Measurements from ENCODE around the gene AOPEP. TPM values are rescaled to one million over a fixed set of nuclear protein-coding genes. Genes with fewer than 3 reads are reported as not detected.

AOPEP gene
- total and polyA plus RNA-seq, 9 of the 15 experiments (the other 6 are each of a cell fraction or from before 2014, with no cell fraction given) = 4.5 to 19.3 (median 13.5) TPM

DNA sequence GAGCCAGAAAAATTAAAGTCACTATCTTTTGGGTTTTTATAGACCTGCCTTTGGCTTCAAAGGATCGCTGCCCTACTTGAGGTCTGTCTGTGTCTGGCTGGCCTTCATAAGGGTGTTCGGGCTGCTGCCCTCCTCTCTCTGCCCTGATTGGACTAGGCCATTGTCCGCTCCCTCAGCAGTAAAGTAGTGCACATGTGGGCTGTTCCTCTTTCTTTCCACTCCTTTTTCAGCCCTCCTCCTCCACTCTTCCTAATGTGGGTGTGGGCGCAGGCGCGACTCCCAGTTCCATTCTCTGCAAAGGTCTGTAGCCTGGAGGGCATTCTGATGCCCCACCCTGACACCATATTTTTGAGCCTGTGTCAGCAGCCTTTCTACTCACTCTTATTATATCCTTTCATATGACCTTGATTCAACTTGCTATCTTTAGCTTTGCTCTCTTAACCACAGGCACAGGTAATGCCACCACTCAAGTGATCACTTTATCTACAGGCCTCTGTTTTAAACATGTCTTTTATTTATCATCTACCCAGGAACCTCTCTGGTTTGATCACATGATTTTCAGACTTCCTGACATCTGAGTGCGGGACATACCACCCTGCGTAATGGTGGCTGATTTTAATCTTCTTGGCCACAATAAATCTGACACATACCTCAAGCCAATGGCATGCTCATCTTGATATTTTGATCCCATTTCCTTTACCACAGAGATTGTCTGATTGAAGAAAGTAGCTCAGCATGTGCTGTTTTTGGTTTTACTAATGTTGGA, 144.5 kb downstream of the AOPEP start:
- peak; percentile 37; the same call in 1 of the 3 replicates for ATAC-seq
- Histone ChIP-seq H3K27ac (ENCODE audit: extremely low read depth, low read depth, low read length) (no peak overlapping the region), H3K79me2 (ENCODE audit: control insufficient read depth, insufficient read depth, low read length) (no peaks in the 10 kb centered on the region), H3K4me2 (ENCODE audit: insufficient read depth, low read length) (no peak overlapping the region), H4K20me1 (replicated peaks; ENCODE audit: control insufficient read depth, insufficient read depth, low read length) (no peaks in the 10 kb centered on the region), H3K4me3 (no peak overlapping the region), H3K27me3 (ENCODE audit: control insufficient read depth in 2 of 2, insufficient read depth in 2 of 2, low read length in 2 of 2) (no peaks in the 10 kb centered on the region), H3K9me3 (replicated peaks; ENCODE audit: control insufficient read depth, insufficient read depth, low read depth, low read length) (no peaks in the 10 kb centered on the region), H3K9ac (ENCODE audit: insufficient read depth in 1 of 2, low read depth in 2 of 2, low read length in 2 of 2) (no peak overlapping the region), H2AFZ (ENCODE audit: low read depth, low read length) (no peak overlapping the region), H3K9me1 (ENCODE audit: control insufficient read depth, insufficient read depth, low read length) (no peaks in the 10 kb centered on the region), H3K4me1 (replicated peaks in 1 of 2; ENCODE audit: control insufficient read depth in 2 of 2, insufficient read depth in 2 of 2, low read length in 2 of 2) (peaks cover 0 to 6% of the 10 kb centered on the region in 2 experiments; a peak in 4 of 5 replicates), H3K36me3 (ENCODE audit: control insufficient read depth, insufficient read depth, low read length) (no peaks in the 10 kb centered on the region)
- DNase-seq (ENCODE audit: extremely low read depth in 1 of 4, low spot score in 3 of 4) = no peak
- POLR2A ChIA-PET = no interaction called here
- CTCF ChIA-PET (ENCODE audit: low intra/inter-chr PET ratio) = no interaction called here
- no peak for FAIRE-seq
- TF ChIP-seq KDM1A (IDR thresholded peaks at IDR 0.05) (peak; percentile 39 to 46; a peak in 1 of 4 replicates), SPI1 (IDR thresholded peaks at IDR 0.05; ENCODE audit: borderline replicate concordance, low read depth, low read length) (peak; percentile 59; the same call in 1 of the 2 replicates), EGR1 (conservative IDR thresholded peaks at IDR 0.05) (0 out of 2 replicates have a peak, but pooled peaks have one; percentile 22), RCOR1 (IDR thresholded peaks at IDR 0.05; ENCODE audit: borderline replicate concordance in 1 of 2, low read depth in 2 of 2, low read length in 2 of 2) (0 out of 4 replicates have a peak, but pooled peaks of 1 of the 2 experiments have one; percentile 26), GABPA (tag; conservative IDR thresholded peaks at IDR 0.05; ENCODE audit: low read depth) (0 out of 2 replicates have a peak, but pooled peaks have one; percentile 19), NRF1 (conservative IDR thresholded peaks at IDR 0.05 in 1 of 2, IDR thresholded peaks at IDR 0.05 in 1 of 2) (0 out of 4 replicates have a peak, but pooled peaks of 1 of the 2 experiments have one; percentile 17), CHD1 (IDR thresholded peaks at IDR 0.05; ENCODE audit: low read length) (no peak), MEF2D (tag; conservative IDR thresholded peaks at IDR 0.05; ENCODE audit: low read depth) (0 out of 2 replicates have a peak, but pooled peaks have one; percentile 35), CREBBP (IDR thresholded peaks at IDR 0.05; ENCODE audit: low read depth, low read length) (no peak)
- TF ChIP-seq, protein P1, sequence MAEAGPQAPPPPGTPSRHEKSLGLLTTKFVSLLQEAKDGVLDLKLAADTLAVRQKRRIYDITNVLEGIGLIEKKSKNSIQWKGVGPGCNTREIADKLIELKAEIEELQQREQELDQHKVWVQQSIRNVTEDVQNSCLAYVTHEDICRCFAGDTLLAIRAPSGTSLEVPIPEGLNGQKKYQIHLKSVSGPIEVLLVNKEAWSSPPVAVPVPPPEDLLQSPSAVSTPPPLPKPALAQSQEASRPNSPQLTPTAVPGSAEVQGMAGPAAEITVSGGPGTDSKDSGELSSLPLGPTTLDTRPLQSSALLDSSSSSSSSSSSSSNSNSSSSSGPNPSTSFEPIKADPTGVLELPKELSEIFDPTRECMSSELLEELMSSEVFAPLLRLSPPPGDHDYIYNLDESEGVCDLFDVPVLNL (CRISPR knock-in tag; IDR thresholded peaks at IDR 0.05; ENCODE audit: low read depth) = no peak
- TF ChIP-seq, protein P2, sequence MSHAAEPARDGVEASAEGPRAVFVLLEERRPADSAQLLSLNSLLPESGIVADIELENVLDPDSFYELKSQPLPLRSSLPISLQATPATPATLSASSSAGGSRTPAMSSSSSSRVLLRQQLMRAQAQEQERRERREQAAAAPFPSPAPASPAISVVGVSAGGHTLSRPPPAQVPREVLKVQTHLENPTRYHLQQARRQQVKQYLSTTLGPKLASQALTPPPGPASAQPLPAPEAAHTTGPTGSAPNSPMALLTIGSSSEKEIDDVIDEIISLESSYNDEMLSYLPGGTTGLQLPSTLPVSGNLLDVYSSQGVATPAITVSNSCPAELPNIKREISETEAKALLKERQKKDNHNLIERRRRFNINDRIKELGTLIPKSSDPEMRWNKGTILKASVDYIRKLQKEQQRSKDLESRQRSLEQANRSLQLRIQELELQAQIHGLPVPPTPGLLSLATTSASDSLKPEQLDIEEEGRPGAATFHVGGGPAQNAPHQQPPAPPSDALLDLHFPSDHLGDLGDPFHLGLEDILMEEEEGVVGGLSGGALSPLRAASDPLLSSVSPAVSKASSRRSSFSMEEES (CRISPR knock-in tag; IDR thresholded peaks at IDR 0.05) = peak; percentile 69
- intact Hi-C loops (cut with micrococcal nuclease) = no loop called here
- in situ Hi-C loops (cut with MboI) = no loop called here
- BruUV-seq (replicated peaks) = no TSS peak
- 50% methylated on average over 8 of the region's 8 CpGs for WGBS (ENCODE audit: insufficient coverage, low coverage, missing lambda C conversion rate)

All from K562 (cell line).